ENCODE results near the gene UBALD1. TPM values are rescaled to one million over a fixed set of nuclear protein-coding genes. Genes with fewer than 3 reads are reported as not detected.

The UBALD1 gene
- total and polyA plus RNA-seq, 5 donors from 2014 or later, result 5.1 to 53.7 (median 5.5) TPM

DNA sequence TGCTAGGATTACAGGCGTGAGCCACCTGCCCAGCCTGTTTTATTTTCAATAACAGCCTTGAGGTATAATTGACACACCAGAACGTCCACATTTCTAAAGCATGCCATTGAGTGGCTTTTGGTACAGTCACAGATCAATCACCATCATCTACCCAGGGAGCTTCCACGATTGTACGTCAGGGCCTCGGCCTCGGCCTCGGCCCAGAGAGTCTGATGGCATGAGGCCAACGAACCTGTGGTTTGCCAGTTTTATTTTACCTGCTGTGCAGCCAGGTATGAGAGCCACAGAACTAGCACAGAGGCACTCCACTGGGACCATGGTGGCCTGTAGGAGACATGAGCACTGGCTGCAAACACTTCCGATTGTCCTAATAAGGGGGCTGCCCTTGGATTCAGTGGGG, 8.3 kb downstream of the UBALD1 start:
- no peak overlapping the region for H3K27ac ChIP-seq (ENCODE audit: insufficient read depth, low read length, poor library complexity, severe bottlenecking)
- H3K4me1 ChIP-seq (ENCODE audit: control insufficient read depth, insufficient read depth, low read length, poor library complexity, severe bottlenecking), result no peaks in the 10 kb centered on the region
- DNase-seq (no peak), ATAC-seq (ENCODE audit: low read depth in 2 of 2) (no peak)
- Mint-ChIP-seq H3K4me1 (peaks cover 0 to 2% (median 0%) of the 10 kb centered on the region in 4 donors), H3K4me3 (no peak overlapping the region), H3K27ac (no peak overlapping the region), H3K9me3 (no peaks in the 10 kb centered on the region), H3K36me3 (no peaks in the 10 kb centered on the region), H3K27me3 (no peaks in the 10 kb centered on the region)
- H3K9me3 ChIP-seq (ENCODE audit: control insufficient read depth in 2 of 2, low read length in 2 of 2), result no peaks in the 10 kb centered on the region
- H3K4me3 ChIP-seq (ENCODE audit: low read depth, low read length), result no peak overlapping the region
- peaks cover 10% of the 10 kb centered on the region for H3K36me3 ChIP-seq (ENCODE audit: control insufficient read depth, insufficient read depth, low read length)
- no peaks in the 10 kb centered on the region for H3K27me3 ChIP-seq (ENCODE audit: control insufficient read depth, insufficient read depth, low read length)

DNA sequence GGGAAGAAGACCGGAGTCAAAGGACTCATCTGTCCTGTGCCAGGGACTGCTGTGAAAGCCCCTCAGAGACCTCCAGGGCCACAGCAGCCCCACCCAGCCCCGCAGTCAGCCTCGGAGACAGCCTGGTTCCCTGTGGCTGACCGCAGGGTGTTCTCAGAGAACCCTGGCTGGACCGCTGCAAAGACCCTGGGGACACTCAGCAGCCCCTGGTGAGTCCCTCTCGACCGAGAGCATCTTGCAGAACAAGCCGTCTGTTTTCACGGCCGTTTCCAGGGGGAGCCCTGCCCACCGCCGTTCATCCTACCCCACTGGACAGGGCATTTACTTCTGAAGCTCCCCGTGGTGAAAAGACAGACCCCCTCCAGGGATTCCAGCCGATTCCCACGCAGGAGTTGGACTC, 10.3 kb downstream of the UBALD1 start:
- DNase-seq, result no peak

DNA sequence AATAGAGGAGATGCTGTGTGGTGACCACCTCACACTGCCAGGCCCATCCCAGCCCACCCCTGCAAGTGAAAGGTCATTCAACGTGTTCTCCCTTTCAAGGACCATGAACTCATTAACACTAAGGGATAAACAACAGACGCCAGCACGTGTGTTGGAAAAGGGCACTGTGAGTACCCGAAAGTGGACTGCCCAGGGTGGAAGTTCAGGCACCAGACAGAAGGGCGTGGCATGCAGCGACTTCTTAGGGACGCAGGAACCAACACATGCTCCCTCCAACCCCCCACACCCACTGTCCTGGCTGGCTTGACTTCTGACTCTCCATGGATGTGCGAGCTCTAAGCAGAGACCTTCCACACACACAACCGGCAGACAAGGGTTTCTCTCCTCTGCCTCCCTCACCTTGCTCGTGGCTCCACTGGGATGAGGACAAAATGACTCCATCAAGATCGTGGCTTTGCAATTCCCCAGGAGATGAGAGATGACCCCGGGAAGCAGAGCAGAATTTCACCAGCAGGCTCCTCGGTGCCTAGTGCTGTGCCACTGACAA, 11.0 kb downstream of the UBALD1 start:
- no peak for DNase-seq
- H3K36me3 Mint-ChIP-seq, result no peaks in the 10 kb centered on the region
- H3K9me3 Mint-ChIP-seq, result no peaks in the 10 kb centered on the region

More for the DNA sequence above, 10.3 kb downstream of the UBALD1 start:
- Histone ChIP-seq H3K27me3 (ENCODE audit: control insufficient read depth, insufficient read depth, low read length) (no peaks in the 10 kb centered on the region), H3K36me3 (ENCODE audit: control insufficient read depth, insufficient read depth, low read length) (peaks cover 9% of the 10 kb centered on the region), H3K4me1 (ENCODE audit: control insufficient read depth, insufficient read depth, low read length, poor library complexity, severe bottlenecking) (no peaks in the 10 kb centered on the region), H3K27ac (ENCODE audit: insufficient read depth, low read length, poor library complexity, severe bottlenecking) (no peak overlapping the region), H3K9me3 (ENCODE audit: control insufficient read depth in 2 of 2, low read length in 2 of 2) (no peaks in the 10 kb centered on the region), H3K4me3 (ENCODE audit: low read depth, low read length) (no peak overlapping the region)
- peaks cover 2% of the 10 kb centered on the region for H3K27me3 Mint-ChIP-seq
- no peak overlapping the region for H3K4me3 Mint-ChIP-seq
- H3K36me3 Mint-ChIP-seq, result no peaks in the 10 kb centered on the region
- no peaks in the 10 kb centered on the region for H3K4me1 Mint-ChIP-seq
- no peaks in the 10 kb centered on the region for H3K9me3 Mint-ChIP-seq
- ATAC-seq (ENCODE audit: low read depth in 2 of 2), result no peak
- H3K27ac Mint-ChIP-seq, result no peak overlapping the region

DNA sequence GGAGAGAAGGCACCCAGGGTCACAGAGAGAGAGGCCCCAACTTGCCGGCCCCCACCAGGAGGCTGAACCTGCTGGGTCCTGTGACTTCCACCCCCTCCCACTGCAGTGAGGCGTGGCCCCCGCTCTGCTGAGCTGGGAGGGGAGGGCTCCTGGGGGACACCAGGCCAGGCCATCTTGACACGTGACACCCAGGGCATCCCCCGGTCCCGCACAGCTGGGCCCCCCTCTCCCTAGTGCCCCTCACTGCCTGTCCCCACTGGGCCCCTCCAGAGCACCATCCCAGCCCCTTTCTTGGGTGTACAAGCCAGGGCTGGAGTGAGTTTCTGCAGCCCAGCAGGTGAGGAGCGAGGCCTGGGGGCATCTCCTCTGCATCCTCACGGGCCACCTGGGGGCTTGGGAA, 12.4 kb downstream of the UBALD1 start:
- no peaks in the 10 kb centered on the region for H3K36me3 Mint-ChIP-seq

More for the DNA sequence above, 11.0 kb downstream of the UBALD1 start:
- Histone ChIP-seq H3K36me3 (ENCODE audit: control insufficient read depth, insufficient read depth, low read length) (peaks cover 5% of the 10 kb centered on the region), H3K27ac (ENCODE audit: insufficient read depth, low read length, poor library complexity, severe bottlenecking) (no peak overlapping the region), H3K4me1 (ENCODE audit: control insufficient read depth, insufficient read depth, low read length, poor library complexity, severe bottlenecking) (no peaks in the 10 kb centered on the region), H3K4me3 (ENCODE audit: low read depth, low read length) (no peak overlapping the region), H3K9me3 (ENCODE audit: control insufficient read depth in 2 of 2, low read length in 2 of 2) (no peaks in the 10 kb centered on the region), H3K27me3 (ENCODE audit: control insufficient read depth, insufficient read depth, low read length) (no peaks in the 10 kb centered on the region)
- no peak overlapping the region for H3K27ac Mint-ChIP-seq
- ATAC-seq (ENCODE audit: low read depth in 2 of 2), result no peak
- H3K4me1 Mint-ChIP-seq, result no peaks in the 10 kb centered on the region
- H3K27me3 Mint-ChIP-seq, result peaks cover 4% of the 10 kb centered on the region
- no peak overlapping the region for H3K4me3 Mint-ChIP-seq

DNA sequence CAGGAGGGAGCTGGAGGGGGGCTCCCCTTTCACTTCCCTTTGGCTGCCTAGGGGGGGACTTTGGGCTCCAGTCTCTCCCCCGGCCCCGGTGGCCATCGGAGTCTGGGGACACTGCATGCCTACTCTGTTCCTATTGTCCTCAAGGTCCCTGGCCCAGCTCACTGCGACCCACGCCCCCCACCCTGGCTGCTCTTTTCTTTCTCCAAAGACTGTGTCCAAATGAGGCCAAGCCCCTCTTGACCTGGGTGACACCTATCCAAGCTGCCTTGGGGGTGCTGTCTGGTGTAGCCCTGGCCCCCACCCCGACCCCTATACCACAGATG, 12.9 kb downstream of the UBALD1 start:
- no peaks in the 10 kb centered on the region for H3K9me3 ChIP-seq (ENCODE audit: control insufficient read depth in 2 of 2, low read length in 2 of 2)
- no peaks in the 10 kb centered on the region for H3K27me3 ChIP-seq (ENCODE audit: control insufficient read depth, insufficient read depth, low read length)
- ATAC-seq (ENCODE audit: low read depth in 2 of 2) (no peak), DNase-seq (no peak)
- Mint-ChIP-seq H3K9me3 (no peaks in the 10 kb centered on the region), H3K4me1 (no peaks in the 10 kb centered on the region), H3K27ac (no peak overlapping the region), H3K4me3 (no peak overlapping the region), H3K36me3 (no peaks in the 10 kb centered on the region), H3K27me3 (peaks cover 4% of the 10 kb centered on the region)
- H3K36me3 ChIP-seq (ENCODE audit: control insufficient read depth, insufficient read depth, low read length), result no peaks in the 10 kb centered on the region
- H3K4me1 ChIP-seq (ENCODE audit: control insufficient read depth, insufficient read depth, low read length, poor library complexity, severe bottlenecking), result no peaks in the 10 kb centered on the region
- no peak overlapping the region for H3K27ac ChIP-seq (ENCODE audit: insufficient read depth, low read length, poor library complexity, severe bottlenecking)
- no peak overlapping the region for H3K4me3 ChIP-seq (ENCODE audit: low read depth, low read length)

More for the DNA sequence above, 12.4 kb downstream of the UBALD1 start:
- H3K27me3 Mint-ChIP-seq, result peaks cover 4% of the 10 kb centered on the region
- Histone ChIP-seq H3K4me1 (ENCODE audit: control insufficient read depth, insufficient read depth, low read length, poor library complexity, severe bottlenecking) (no peaks in the 10 kb centered on the region), H3K4me3 (ENCODE audit: low read depth, low read length) (no peak overlapping the region), H3K9me3 (ENCODE audit: control insufficient read depth in 2 of 2, low read length in 2 of 2) (no peaks in the 10 kb centered on the region), H3K36me3 (ENCODE audit: control insufficient read depth, insufficient read depth, low read length) (no peaks in the 10 kb centered on the region), H3K27ac (ENCODE audit: insufficient read depth, low read length, poor library complexity, severe bottlenecking) (no peak overlapping the region), H3K27me3 (ENCODE audit: control insufficient read depth, insufficient read depth, low read length) (no peaks in the 10 kb centered on the region)
- no peak overlapping the region for H3K27ac Mint-ChIP-seq
- no peaks in the 10 kb centered on the region for H3K4me1 Mint-ChIP-seq
- no peaks in the 10 kb centered on the region for H3K9me3 Mint-ChIP-seq
- DNase-seq (no peak), ATAC-seq (ENCODE audit: low read depth in 2 of 2) (no peak)
- no peak overlapping the region for H3K4me3 Mint-ChIP-seq

DNA sequence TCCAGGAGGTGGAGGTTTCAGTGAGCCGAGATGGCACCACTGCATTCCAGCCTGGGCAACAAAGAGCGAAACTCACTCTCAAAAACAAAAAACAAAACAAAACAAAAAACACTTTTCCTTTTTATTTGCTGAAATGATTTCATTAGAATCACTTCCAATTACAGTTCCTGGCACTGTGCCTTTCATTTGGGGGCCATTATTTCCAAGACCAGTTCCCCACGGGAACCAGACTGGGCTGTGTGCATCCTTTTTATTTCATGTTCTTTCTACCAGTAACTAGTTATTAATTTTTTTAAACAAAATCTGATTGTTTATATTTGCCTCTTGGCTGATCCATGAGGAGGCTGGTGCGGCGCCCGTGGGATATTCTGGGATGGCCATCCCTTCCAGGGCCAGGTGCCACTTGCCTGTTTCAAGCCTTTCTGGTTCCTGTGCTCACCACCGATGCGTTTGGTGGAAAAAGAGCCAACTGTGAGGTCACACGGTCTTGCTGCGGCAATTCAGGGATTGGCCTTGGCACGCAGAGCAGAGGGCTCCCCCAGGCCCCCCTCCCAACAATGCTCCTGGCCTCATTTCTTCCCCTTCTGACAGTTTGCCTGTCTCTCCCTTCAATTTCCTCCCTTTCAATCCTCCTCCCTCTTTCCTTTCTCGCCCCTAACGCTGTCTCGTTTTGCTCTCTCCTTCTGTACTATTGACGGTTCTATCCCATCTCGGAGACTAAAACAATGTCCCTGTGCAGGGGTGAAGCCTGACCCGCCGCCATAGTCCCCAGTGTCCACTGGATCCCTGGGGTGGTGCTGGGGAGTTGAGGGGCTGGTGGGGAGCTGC, 13.4 kb downstream of the UBALD1 start:
- Mint-ChIP-seq H3K4me3 (no peak overlapping the region), H3K27ac (no peak overlapping the region), H3K9me3 (no peaks in the 10 kb centered on the region), H3K4me1 (no peaks in the 10 kb centered on the region), H3K36me3 (no peaks in the 10 kb centered on the region), H3K27me3 (peaks cover 4% of the 10 kb centered on the region)
- no peak overlapping the region for H3K27ac ChIP-seq (ENCODE audit: insufficient read depth, low read length, poor library complexity, severe bottlenecking)
- no peaks in the 10 kb centered on the region for H3K9me3 ChIP-seq (ENCODE audit: control insufficient read depth in 2 of 2, low read length in 2 of 2)
- H3K4me3 ChIP-seq (ENCODE audit: low read depth, low read length), result no peak overlapping the region
- ATAC-seq (ENCODE audit: low read depth in 2 of 2), result no peak
- no peaks in the 10 kb centered on the region for H3K36me3 ChIP-seq (ENCODE audit: control insufficient read depth, insufficient read depth, low read length)
- no peaks in the 10 kb centered on the region for H3K4me1 ChIP-seq (ENCODE audit: control insufficient read depth, insufficient read depth, low read length, poor library complexity, severe bottlenecking)
- DNase-seq, result no peak
- no peaks in the 10 kb centered on the region for H3K27me3 ChIP-seq (ENCODE audit: control insufficient read depth, insufficient read depth, low read length)

DNA sequence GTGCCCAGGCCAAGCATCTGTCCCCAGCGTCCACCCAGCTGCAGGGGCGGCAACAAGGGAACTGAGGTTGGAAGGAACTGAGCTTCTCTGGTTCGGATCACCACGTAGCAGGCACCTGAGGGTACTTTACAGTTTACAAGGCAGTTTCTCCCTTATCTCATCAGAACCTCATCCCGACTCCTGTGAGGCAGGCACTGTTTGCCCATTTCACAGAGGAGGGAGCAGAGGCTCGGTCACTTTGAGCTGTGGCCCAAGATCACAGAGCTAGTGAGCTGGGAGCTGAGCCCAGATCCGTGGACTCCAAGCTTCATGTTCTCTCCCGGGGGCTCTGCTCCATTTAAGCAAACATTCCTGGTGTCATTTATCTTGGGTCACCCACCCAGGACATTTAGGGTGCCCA, 15.1 kb downstream of the UBALD1 start:
- Histone ChIP-seq H3K27me3 (ENCODE audit: control insufficient read depth, insufficient read depth, low read length) (no peaks in the 10 kb centered on the region), H3K4me1 (ENCODE audit: control insufficient read depth, insufficient read depth, low read length, poor library complexity, severe bottlenecking) (no peaks in the 10 kb centered on the region), H3K36me3 (ENCODE audit: control insufficient read depth, insufficient read depth, low read length) (no peaks in the 10 kb centered on the region), H3K9me3 (ENCODE audit: control insufficient read depth in 2 of 2, low read length in 2 of 2) (no peaks in the 10 kb centered on the region), H3K27ac (ENCODE audit: insufficient read depth, low read length, poor library complexity, severe bottlenecking) (no peak overlapping the region), H3K4me3 (ENCODE audit: low read depth, low read length) (no peak overlapping the region)
- ATAC-seq (ENCODE audit: low read depth in 2 of 2), result no peak
- Mint-ChIP-seq H3K4me1 (no peaks in the 10 kb centered on the region), H3K27ac (peak overlapping the region in 1 of 3 donors; percentile 26), H3K36me3 (no peaks in the 10 kb centered on the region), H3K4me3 (no peak overlapping the region), H3K9me3 (no peaks in the 10 kb centered on the region), H3K27me3 (peaks cover 4% of the 10 kb centered on the region)
- no peak for DNase-seq

DNA sequence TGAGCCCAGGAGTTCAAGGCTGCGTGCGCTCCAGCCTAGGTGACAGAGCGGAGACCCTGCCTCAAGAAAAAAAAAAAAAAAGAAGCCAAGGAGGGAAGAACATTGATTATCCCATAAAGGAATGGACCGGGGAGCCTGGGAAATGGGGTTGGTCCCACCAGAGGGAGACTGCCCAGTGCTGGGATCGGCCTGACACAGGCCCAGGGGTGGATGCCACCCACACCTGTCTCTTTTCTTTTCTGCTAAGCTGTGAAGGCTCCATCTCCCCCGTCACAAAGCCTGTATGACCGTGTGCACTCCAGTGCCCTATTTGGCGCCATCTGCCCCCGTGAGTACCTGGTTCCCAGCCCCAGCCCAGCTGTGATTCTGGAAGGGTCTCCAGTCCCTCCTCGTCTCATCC, 15.7 kb downstream of the UBALD1 start:
- ATAC-seq (ENCODE audit: low read depth in 2 of 2), result no peak
- no peaks in the 10 kb centered on the region for H3K27me3 ChIP-seq (ENCODE audit: control insufficient read depth, insufficient read depth, low read length)

More for the DNA sequence above, 15.7 kb downstream of the UBALD1 start:
- no peaks in the 10 kb centered on the region for H3K4me1 Mint-ChIP-seq
- H3K27me3 Mint-ChIP-seq, result peaks cover 4% of the 10 kb centered on the region
- Histone ChIP-seq H3K9me3 (ENCODE audit: control insufficient read depth in 2 of 2, low read length in 2 of 2) (no peaks in the 10 kb centered on the region), H3K4me3 (ENCODE audit: low read depth, low read length) (no peak overlapping the region), H3K36me3 (ENCODE audit: control insufficient read depth, insufficient read depth, low read length) (no peaks in the 10 kb centered on the region), H3K4me1 (ENCODE audit: control insufficient read depth, insufficient read depth, low read length, poor library complexity, severe bottlenecking) (no peaks in the 10 kb centered on the region), H3K27ac (ENCODE audit: insufficient read depth, low read length, poor library complexity, severe bottlenecking) (no peak overlapping the region)
- peak overlapping the region in 1 of 4 donors; percentile 27 for H3K4me3 Mint-ChIP-seq
- H3K27ac Mint-ChIP-seq, result no peak overlapping the region
- H3K36me3 Mint-ChIP-seq, result no peaks in the 10 kb centered on the region
- no peaks in the 10 kb centered on the region for H3K9me3 Mint-ChIP-seq
- DNase-seq, result no peak

All from CD4-positive, CD25-positive, alpha-beta regulatory T cell (primary cell).